Type B pancreatic cell (in vitro differentiated cells): ENCODE data around the gene AK9. TPM values are rescaled to one million over a fixed set of nuclear protein-coding genes. Genes with fewer than 3 reads are reported as not detected.

Source experiments
- DNase-seq: peaks from one replicate; pipeline ENCODE4 v3.0.0; 2021; ENCODE audit warnings: mixed read lengths; ENCODE audit not compliant: unreplicated experiment; ENCODE audit errors: extremely low spot score
- H3K27ac Mint-ChIP-seq: 2 replicates; pipeline ENCODE4 v1.8.0; 2021; ENCODE audit warnings: mild to moderate bottlenecking, mixed read lengths
- H3K27me3 Mint-ChIP-seq: 2 replicates; pipeline ENCODE4 v1.8.0; 2021; ENCODE audit warnings: mixed read lengths
- H3K36me3 Mint-ChIP-seq: 2 replicates; pipeline ENCODE4 v1.8.0; 2021; ENCODE audit warnings: mixed read lengths
- H3K4me1 Mint-ChIP-seq: one replicate; pipeline ENCODE4 v1.8.0; 2021; ENCODE audit warnings: mixed read lengths; ENCODE audit not compliant: unreplicated experiment
- H3K4me3 Mint-ChIP-seq: 2 replicates; pipeline ENCODE4 v1.8.0; 2021; ENCODE audit warnings: mild to moderate bottlenecking, mixed read lengths
- H3K9me3 Mint-ChIP-seq: 2 replicates; pipeline ENCODE4 v1.8.0; 2021; ENCODE audit warnings: mixed read lengths
- CTCF ChIP-seq: fragments of 200-600 bp; sonication (generic); conservative IDR thresholded peaks from 2 replicates; pipeline ENCODE4 v1.5.0; 2021; ENCODE audit warnings: antibody characterized with exemption, mild to moderate bottlenecking
- total RNA-seq: library from RNA; stranded (reverse); gene quantifications from 2 replicates; pipeline ENCODE4 v1.2.1, GENCODE V29; 2021; ENCODE audit warnings: low replicate concordance

The AK9 gene
- total RNA-seq, 1 donor from 2014 or later = 8.1 TPM

- Mint-ChIP-seq H3K9me3 (no peaks in the 10 kb centered on the region), H3K27me3 (no peaks in the 10 kb centered on the region), H3K4me3 (no peak overlapping the region), H3K4me1 (peaks cover 15% of the 10 kb centered on the region), H3K36me3 (no peaks in the 10 kb centered on the region), H3K27ac (no peak overlapping the region)
- DNase-seq = no peak
- TF ChIP-seq CTCF = no peak
These were observed 179.2 kb downstream of the AK9 start for GRCh38 chr6:109511832-109512231.

- no peak for DNase-seq
- Mint-ChIP-seq H3K27ac (no peak overlapping the region), H3K9me3 (no peaks in the 10 kb centered on the region), H3K36me3 (no peaks in the 10 kb centered on the region), H3K4me1 (peaks cover 15% of the 10 kb centered on the region), H3K4me3 (no peak overlapping the region), H3K27me3 (no peaks in the 10 kb centered on the region)
- TF ChIP-seq CTCF = no peak
These were observed 180.6 kb downstream of the AK9 start for GRCh38 chr6:109510358-109510757.

- no peaks in the 10 kb centered on the region for H3K9me3 Mint-ChIP-seq
- peaks cover 10% of the 10 kb centered on the region for H3K4me1 Mint-ChIP-seq
- H3K27ac Mint-ChIP-seq = no peak overlapping the region
- no peaks in the 10 kb centered on the region for H3K27me3 Mint-ChIP-seq
- no peak for DNase-seq
- H3K4me3 Mint-ChIP-seq = no peak overlapping the region
- H3K36me3 Mint-ChIP-seq = no peaks in the 10 kb centered on the region
- no peak for TF ChIP-seq CTCF
These were observed 182.7 kb downstream of the AK9 start for GRCh38 chr6:109508166-109508860.

GRCh38 chr6:109507490-109508072, 183.4 kb downstream of the AK9 start:
- no peak for DNase-seq
- no peaks in the 10 kb centered on the region for H3K27me3 Mint-ChIP-seq
- H3K4me3 Mint-ChIP-seq = no peak overlapping the region
- TF ChIP-seq CTCF = no peak
- H3K4me1 Mint-ChIP-seq = peaks cover 10% of the 10 kb centered on the region
- H3K36me3 Mint-ChIP-seq = no peaks in the 10 kb centered on the region
- no peak overlapping the region for H3K27ac Mint-ChIP-seq
- H3K9me3 Mint-ChIP-seq = no peaks in the 10 kb centered on the region

- Mint-ChIP-seq H3K36me3 (no peaks in the 10 kb centered on the region), H3K27ac (no peak overlapping the region), H3K27me3 (no peaks in the 10 kb centered on the region), H3K4me1 (peaks cover 10% of the 10 kb centered on the region), H3K9me3 (no peaks in the 10 kb centered on the region), H3K4me3 (no peak overlapping the region)
- DNase-seq = no peak
- TF ChIP-seq CTCF = no peak
These were observed 184.2 kb downstream of the AK9 start for GRCh38 chr6:109506841-109507240.
